ENCODE data around the gene PAWR.

DNA sequence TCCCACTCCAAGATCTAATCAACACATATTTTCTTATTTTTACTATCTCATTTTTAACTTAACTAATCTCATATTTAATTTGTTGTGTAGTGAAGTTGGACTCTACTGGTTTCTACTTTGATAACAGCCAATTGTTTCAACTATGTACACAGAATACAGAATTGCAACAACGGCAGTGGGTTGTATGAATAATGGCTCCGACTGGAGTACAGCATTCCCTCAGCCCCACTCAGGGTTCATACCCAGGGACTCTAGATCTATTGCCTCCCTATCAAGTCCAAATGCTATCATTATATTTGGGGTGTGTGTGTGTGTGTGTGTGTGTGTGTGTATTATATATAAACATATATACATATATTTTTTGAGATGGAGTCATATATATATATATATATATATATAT, 52.3 kb downstream of the PAWR start:
- TF ChIP-seq, protein P1, sequence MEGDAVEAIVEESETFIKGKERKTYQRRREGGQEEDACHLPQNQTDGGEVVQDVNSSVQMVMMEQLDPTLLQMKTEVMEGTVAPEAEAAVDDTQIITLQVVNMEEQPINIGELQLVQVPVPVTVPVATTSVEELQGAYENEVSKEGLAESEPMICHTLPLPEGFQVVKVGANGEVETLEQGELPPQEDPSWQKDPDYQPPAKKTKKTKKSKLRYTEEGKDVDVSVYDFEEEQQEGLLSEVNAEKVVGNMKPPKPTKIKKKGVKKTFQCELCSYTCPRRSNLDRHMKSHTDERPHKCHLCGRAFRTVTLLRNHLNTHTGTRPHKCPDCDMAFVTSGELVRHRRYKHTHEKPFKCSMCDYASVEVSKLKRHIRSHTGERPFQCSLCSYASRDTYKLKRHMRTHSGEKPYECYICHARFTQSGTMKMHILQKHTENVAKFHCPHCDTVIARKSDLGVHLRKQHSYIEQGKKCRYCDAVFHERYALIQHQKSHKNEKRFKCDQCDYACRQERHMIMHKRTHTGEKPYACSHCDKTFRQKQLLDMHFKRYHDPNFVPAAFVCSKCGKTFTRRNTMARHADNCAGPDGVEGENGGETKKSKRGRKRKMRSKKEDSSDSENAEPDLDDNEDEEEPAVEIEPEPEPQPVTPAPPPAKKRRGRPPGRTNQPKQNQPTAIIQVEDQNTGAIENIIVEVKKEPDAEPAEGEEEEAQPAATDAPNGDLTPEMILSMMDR (IDR thresholded peaks at IDR 0.05) = no peak
- no peak for TF ChIP-seq POLR2A (IDR thresholded peaks at IDR 0.05)
